Esophagus muscularis mucosa (tissue), 4 donors: Measurements from ENCODE around the gene GAREM1.

Source experiments
- EP300 ChIP-seq: sonication (generic); formaldehyde crosslinking; IDR thresholded peaks from one replicate; pipeline ENCODE4 v1.6.1; 2017; ENCODE audit warnings: antibody characterized with exemption
- POLR2A ChIP-seq: fragments of 450-650 bp; IDR thresholded peaks from one replicate; pipeline ENCODE4 v1.6.1; 2017; ENCODE audit warnings: antibody characterized with exemption, moderate library complexity, mild to moderate bottlenecking, low read depth
- TF ChIP-seq, protein P1 (sequence below), 3 experiments: fragments of 200-600 bp in 2 of 3; fragments of 450-650 bp in 1 of 3; sonication (generic) in 2 of 3; IDR thresholded peaks; one replicate each; pipeline ENCODE4 v1.5.1; 2017 to 2019; ENCODE audit warnings: antibody characterized with exemption in 3 of 3, mild to moderate bottlenecking in 2 of 3, moderate library complexity in 1 of 3

DNA sequence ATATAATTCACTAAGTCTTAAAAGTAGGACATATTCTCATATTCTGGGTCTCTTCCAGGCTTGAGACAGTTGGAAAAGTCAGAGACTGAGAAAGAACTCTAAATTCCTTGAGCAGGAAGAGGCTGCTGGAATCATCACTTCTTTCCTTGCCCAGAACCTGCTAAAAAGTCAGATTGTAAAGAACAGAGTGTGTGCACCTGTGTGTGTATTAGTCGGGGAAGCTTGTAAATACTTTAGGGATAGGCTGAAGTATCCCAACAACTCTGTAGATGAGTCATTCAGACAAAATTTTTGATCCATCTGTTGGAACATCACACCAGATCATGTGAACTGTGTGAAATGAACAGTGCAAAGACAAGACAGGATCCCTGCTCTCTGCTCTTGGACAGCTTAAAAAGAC, 16.1 kb downstream of the GAREM1 start:
- TF ChIP-seq, protein P1, sequence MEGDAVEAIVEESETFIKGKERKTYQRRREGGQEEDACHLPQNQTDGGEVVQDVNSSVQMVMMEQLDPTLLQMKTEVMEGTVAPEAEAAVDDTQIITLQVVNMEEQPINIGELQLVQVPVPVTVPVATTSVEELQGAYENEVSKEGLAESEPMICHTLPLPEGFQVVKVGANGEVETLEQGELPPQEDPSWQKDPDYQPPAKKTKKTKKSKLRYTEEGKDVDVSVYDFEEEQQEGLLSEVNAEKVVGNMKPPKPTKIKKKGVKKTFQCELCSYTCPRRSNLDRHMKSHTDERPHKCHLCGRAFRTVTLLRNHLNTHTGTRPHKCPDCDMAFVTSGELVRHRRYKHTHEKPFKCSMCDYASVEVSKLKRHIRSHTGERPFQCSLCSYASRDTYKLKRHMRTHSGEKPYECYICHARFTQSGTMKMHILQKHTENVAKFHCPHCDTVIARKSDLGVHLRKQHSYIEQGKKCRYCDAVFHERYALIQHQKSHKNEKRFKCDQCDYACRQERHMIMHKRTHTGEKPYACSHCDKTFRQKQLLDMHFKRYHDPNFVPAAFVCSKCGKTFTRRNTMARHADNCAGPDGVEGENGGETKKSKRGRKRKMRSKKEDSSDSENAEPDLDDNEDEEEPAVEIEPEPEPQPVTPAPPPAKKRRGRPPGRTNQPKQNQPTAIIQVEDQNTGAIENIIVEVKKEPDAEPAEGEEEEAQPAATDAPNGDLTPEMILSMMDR (IDR thresholded peaks at IDR 0.05), result no peak
- TF ChIP-seq POLR2A (no peak), EP300 (no peak)
